Gastroesophageal sphincter (tissue), 4 donors: ENCODE measurements around the gene GATA3. TPM values are rescaled to one million over a fixed set of nuclear protein-coding genes. Genes with fewer than 3 reads are reported as not detected.
A peak's percentile ranks its signal among the peaks of the same experiment; 100 is the strongest.

Experiments used
- ATAC-seq: fragments of 150-250 bp; one replicate; pipeline ENCODE4 v1.9.1; 2016; ENCODE audit warnings: mild to moderate bottlenecking, moderate library complexity
- H3K27ac ChIP-seq, 4 donors: fragments of 200-600 bp; sonication (generic) in 3 of 4; 1 replicate in 3 of 4; 2 replicates in 1 of 4; pipeline ENCODE4 v1.5.1; 2016 to 2019
- H3K27me3 ChIP-seq: fragments of 200-600 bp; sonication (generic); one replicate; pipeline ENCODE4 v1.5.1; 2019
- H3K36me3 ChIP-seq, 2 donors: fragments of 200-600 bp; sonication (generic); one replicate each; pipeline ENCODE4 v1.5.1; 2019; ENCODE audit warnings: control low read depth in 1 of 2
- H3K4me1 ChIP-seq, 3 donors: fragments of 200-600 bp; sonication (generic); 1 replicate in 2 of 3; 2 replicates in 1 of 3; pipeline ENCODE4 v1.5.1; 2016 to 2019; ENCODE audit warnings: control low read depth in 2 of 3
- H3K4me3 ChIP-seq, 2 donors: fragments of 200-600 bp; sonication (generic); one replicate each; pipeline ENCODE4 v1.5.1; 2019; ENCODE audit warnings: mild to moderate bottlenecking in 1 of 2, moderate library complexity in 1 of 2
- H3K9me3 ChIP-seq, 3 donors: fragments of 200-600 bp; sonication (generic); one replicate each; pipeline ENCODE4 v1.5.1; 2017 to 2019; ENCODE audit warnings: control low read depth in 2 of 3
- CTCF ChIP-seq, 4 experiments: fragments of 200-600 bp in 2 of 4; fragments of 450-650 bp in 2 of 4; sonication (generic) in 1 of 4; IDR thresholded peaks; one replicate each; pipeline ENCODE4 v1.5.1; 2017 to 2019; ENCODE audit warnings: antibody characterized with exemption in 4 of 4, mild to moderate bottlenecking in 2 of 4, moderate library complexity in 2 of 4
- EP300 ChIP-seq: sonication (generic); formaldehyde crosslinking; IDR thresholded peaks from one replicate; pipeline ENCODE4 v1.6.1; 2017; ENCODE audit warnings: antibody characterized with exemption, mild to moderate bottlenecking
- POLR2A ChIP-seq, 2 donors: fragments of 450-650 bp; IDR thresholded peaks; one replicate each; pipeline ENCODE4 v1.6.1; 2017; ENCODE audit warnings: antibody characterized with exemption in 2 of 2, mild to moderate bottlenecking in 2 of 2, moderate library complexity in 1 of 2
- POLR2AphosphoS5 ChIP-seq: sonication (generic); formaldehyde crosslinking; IDR thresholded peaks from one replicate; pipeline ENCODE4 v1.6.1; 2017; ENCODE audit warnings: antibody characterized with exemption
- WGBS, 2 donors: methylation state at CpG; one replicate each; pipeline ENCODE4 v1.1.5; 2018; ENCODE audit warnings: low coverage in 1 of 2; 5-methylcytosine and 5-hydroxymethylcytosine counted together
- total RNA-seq, 4 donors: library from RNA; depleted of rRNA; stranded (reverse); fragments of >200 nt; gene quantifications; one replicate each; pipeline ENCODE4 v1.1.0, GENCODE V29; 2016

The GATA3 gene
- total RNA-seq, 4 donors from 2014 or later, result 0.35 TPM; not detected in 3

GRCh38 chr10:8041992-8042720 is 12.3 kb upstream of the GATA3 start:
- Histone ChIP-seq H3K9me3 (no peaks in the 10 kb centered on the region), H3K27me3 (peaks cover 100% of the 10 kb centered on the region), H3K4me1 (peaks cover 0 to 44% (median 34%) of the 10 kb centered on the region in 3 donors), H3K36me3 (no peaks in the 10 kb centered on the region), H3K27ac (no peak overlapping the region), H3K4me3 (no peak overlapping the region)
- ATAC-seq, result no peak
- 5 to 6% methylated on average over 7 to 8 of the region's 17 CpGs for WGBS, 2 donors
- no peak for TF ChIP-seq POLR2AphosphoS5
- no peak for TF ChIP-seq CTCF (IDR thresholded peaks at IDR 0.05)
- TF ChIP-seq EP300, result no peak
- TF ChIP-seq POLR2A (IDR thresholded peaks at IDR 0.05), result no peak

DNA sequence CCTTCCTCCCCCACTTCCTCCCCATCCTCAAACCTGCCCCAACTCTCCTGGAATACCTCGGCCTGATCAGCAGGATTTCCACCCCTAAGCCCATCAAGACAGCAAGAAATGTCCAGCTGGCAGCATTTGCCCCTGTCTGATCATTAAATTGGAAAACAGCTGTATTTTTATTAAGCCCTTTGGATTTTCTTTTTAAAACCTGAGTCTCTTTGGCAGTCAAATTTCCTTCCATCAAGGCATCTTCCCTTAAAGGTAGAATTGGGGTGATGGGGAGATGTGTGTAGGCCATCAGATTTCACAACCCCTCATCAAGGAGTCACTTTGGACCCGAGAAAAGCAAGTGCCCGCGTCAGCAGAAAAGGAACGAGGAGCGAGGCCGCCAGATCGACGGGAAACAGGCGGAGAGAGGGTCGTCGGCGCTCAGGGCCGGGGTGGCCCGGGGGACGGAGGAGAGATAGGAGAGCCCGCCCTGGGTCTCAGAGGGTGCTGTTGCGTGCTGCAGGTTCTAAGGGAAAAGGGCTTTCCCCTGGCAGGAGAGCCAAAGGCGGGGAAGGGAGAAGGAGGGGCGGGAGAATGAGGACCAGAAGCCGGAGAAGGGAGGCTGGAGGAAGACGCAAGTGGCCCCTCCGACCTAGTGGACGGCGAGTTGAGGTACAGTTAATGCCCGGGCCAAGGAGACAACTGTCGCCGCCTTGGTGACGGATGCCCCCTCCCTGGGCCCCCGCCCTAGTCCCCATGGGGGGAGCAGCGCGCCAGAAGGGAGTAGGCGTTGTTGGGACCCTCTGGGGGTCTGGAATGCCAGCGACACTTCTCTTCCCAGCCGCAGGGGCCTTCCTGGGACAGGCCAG is 11.5 kb upstream of the GATA3 start:
- no peak overlapping the region for H3K27ac ChIP-seq
- ATAC-seq, result no peak
- 3 to 7% methylated on average over 8 to 25 of the region's 35 CpGs for WGBS, 2 donors
- TF ChIP-seq CTCF (IDR thresholded peaks at IDR 0.05), result no peak
- no peak for TF ChIP-seq POLR2AphosphoS5
- no peak for TF ChIP-seq EP300
- no peak for TF ChIP-seq POLR2A (IDR thresholded peaks at IDR 0.05)
- H3K36me3 ChIP-seq, result no peaks in the 10 kb centered on the region
- H3K4me1 ChIP-seq, result peaks cover 0 to 36% (median 28%) of the 10 kb centered on the region in 3 donors
- peaks cover 100% of the 10 kb centered on the region for H3K27me3 ChIP-seq
- H3K4me3 ChIP-seq, result no peak overlapping the region
- no peaks in the 10 kb centered on the region for H3K9me3 ChIP-seq

DNA sequence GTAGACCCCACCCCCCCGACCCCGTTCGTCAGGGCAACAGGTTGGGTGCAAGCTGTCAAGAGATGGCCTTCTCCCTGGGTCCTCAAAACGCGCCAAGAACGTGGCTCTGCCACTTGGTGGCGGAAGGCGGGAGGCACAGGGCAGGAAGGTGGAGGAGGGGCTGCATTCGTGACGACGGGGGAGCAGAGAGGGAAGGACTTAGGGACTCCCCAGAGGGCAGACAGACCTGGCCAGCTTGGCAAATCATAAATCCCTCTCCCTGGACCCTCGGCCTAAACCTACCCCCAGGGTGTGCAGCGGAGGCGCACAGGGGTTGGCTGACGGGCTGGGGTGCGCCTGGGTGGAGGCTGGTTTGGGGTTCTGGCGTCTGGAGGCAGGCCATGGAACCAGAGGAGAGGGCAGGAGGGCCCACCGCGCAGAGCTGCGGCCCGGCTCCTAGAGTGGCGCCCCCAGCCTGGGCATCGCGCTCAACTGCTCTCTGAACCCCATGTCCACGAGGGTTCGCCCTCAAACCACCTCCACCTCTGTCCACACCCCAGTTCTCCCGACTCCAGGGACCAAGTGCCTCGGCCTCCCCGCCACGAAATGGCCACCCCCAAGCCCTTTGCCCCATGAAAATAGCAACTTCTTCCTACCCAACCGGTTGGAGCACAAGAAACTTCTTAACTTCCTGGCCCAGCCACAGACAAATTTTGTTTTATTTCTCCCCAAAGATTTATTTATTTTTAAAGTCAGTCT is 10.8 kb upstream of the GATA3 start:
- H3K27me3 ChIP-seq, result peaks cover 100% of the 10 kb centered on the region
- 6 to 11% methylated on average over 2 to 6 of the region's 31 CpGs for WGBS, 2 donors
- H3K27ac ChIP-seq, result no peak overlapping the region
- ATAC-seq, result no peak
- TF ChIP-seq EP300, result no peak
- no peak for TF ChIP-seq POLR2AphosphoS5
- no peak for TF ChIP-seq POLR2A (IDR thresholded peaks at IDR 0.05)
- no peak for TF ChIP-seq CTCF (IDR thresholded peaks at IDR 0.05)
- H3K4me1 ChIP-seq, result peaks cover 0 to 42% (median 28%) of the 10 kb centered on the region in 3 donors
- no peaks in the 10 kb centered on the region for H3K9me3 ChIP-seq
- no peaks in the 10 kb centered on the region for H3K36me3 ChIP-seq
- H3K4me3 ChIP-seq, result no peak overlapping the region

DNA sequence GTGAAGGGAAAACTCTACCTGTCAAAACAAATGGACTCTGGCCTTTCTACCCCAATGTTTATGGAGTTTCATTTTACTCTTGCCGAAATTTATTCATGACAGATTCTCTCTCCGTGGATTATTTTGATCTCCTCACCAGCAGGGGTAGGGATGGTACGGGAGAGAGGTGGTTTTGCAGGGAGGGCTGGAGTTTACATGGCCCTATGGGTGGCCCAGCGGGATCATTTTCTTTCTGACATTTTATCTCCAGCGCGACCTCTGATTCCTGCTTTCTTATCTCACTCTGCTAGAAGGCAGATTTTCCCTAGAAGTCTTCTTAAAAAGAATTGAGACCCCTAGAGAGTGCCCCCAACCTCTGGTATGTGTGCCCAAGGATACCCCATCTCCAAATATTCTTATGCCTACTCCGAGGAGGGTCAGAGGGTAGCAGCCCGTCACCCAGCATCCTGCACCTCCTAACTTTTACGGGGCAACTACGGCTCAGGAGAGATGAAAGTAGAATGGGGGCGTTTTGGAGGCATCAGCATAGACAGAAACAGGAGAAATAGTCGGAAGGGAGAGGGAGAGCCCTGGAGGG is 10.1 kb upstream of the GATA3 start:
- no peak overlapping the region for H3K27ac ChIP-seq
- H3K36me3 ChIP-seq, result no peaks in the 10 kb centered on the region
- no peak for ATAC-seq
- peaks cover 100% of the 10 kb centered on the region for H3K27me3 ChIP-seq
- H3K4me3 ChIP-seq, result peak overlapping the region in 1 of 2 donors; percentile 28
- TF ChIP-seq EP300 (no peak), POLR2A (IDR thresholded peaks at IDR 0.05) (no peak), POLR2AphosphoS5 (no peak), CTCF (IDR thresholded peaks at IDR 0.05) (no peak)
- peaks cover 0 to 49% (median 29%) of the 10 kb centered on the region in 3 donors for H3K4me1 ChIP-seq
- WGBS, 2 donors, result 3 to 5% methylated on average over 9 to 12 of the region's 12 CpGs
- H3K9me3 ChIP-seq, result no peaks in the 10 kb centered on the region
